SH-SY5Y (cell line): Measurements from ENCODE around the gene TGIF1.

Source experiments
- GATA2 ChIP-seq: IDR thresholded peaks from 2 replicates; pipeline ENCODE4 v1.6.1; 2011; ENCODE audit warnings: mild to moderate bottlenecking, low read depth, low read length
- GATA3 ChIP-seq: IDR thresholded peaks from 2 replicates; pipeline ENCODE4 v1.6.1; 2011; ENCODE audit warnings: low read depth, mild to moderate bottlenecking, low read length, moderate library complexity

DNA sequence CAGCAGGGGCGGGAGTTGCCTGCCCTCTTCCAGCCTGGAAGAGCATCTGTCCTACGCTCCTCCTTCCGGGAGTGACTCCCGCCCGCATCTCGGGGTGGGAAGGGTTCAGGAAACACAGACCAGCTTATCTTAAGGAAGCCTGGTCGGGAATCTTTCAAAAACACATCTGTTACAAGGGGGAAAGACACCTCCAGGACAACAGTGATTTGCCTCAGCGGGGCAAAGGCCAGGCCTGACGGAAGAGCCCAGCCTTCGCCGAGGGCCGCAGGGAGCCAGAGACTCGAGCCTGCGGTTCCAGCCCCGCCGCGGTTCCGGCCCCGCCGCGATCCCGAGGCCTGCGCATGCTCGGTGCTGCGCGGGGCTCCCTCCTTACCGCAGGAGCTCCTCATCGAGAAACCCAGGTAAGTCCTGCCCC, 38.1 kb upstream of the TGIF1 start:
- TF ChIP-seq GATA2 (no peak), GATA3 (no peak)
